D721Med (cell line): ENCODE measurements around the gene AURKB.
"Not testable (repeated sequence)": the region's sequence is repeated elsewhere in the genome, so short reads cannot be mapped to it uniquely, and the experiment has no call there.

Source experiments
- DNase-seq: peaks from one replicate; pipeline ENCODE4 v3.0.0; 2011; ENCODE audit warnings: low spot score; ENCODE audit not compliant: insufficient read length
- FAIRE-seq: peaks from 2 replicates; lab custom pipeline; 2011; peaks lifted over from hg19 to GRCh38; lab: Jason Lieb, UNC
- CTCF ChIP-seq: IDR thresholded peaks from 2 replicates; pipeline ENCODE4 v1.5.1; 2012; ENCODE audit warnings: mild to moderate bottlenecking, control low read depth; ENCODE audit not compliant: insufficient read depth; ENCODE audit errors: missing control alignments

AURKB gene

GRCh38 chr17:8224891-8225812 lies 14.8 kb upstream of the AURKB start:
- TF ChIP-seq CTCF = no peak
- no peak for FAIRE-seq
- DNase-seq = no peak

- peak; percentile 16 for TF ChIP-seq CTCF
- FAIRE-seq (no peak), DNase-seq (no peak)
Observed at GRCh38 chr17:8223356-8224126, 13.2 kb upstream of the AURKB start.

GRCh38 chr17:8222630-8223355 lies 12.4 kb upstream of the AURKB start:
- FAIRE-seq (no peak), DNase-seq (no peak)
- no peak for TF ChIP-seq CTCF

- FAIRE-seq (no peak), DNase-seq (no peak)
- TF ChIP-seq CTCF = no peak
Observed at GRCh38 chr17:8222380-8222629, 11.9 kb upstream of the AURKB start.

GRCh38 chr17:8221663-8222379 lies 11.4 kb upstream of the AURKB start:
- TF ChIP-seq CTCF = no peak
- FAIRE-seq = no peak

GRCh38 chr17:8220783-8221662 lies 10.6 kb upstream of the AURKB start:
- FAIRE-seq = no peak
- DNase-seq = peak; percentile 58

More at GRCh38 chr17:8221663-8222379, 11.4 kb upstream of the AURKB start:
- no peak for DNase-seq

GRCh38 chr17:8214000-8214399 lies 3.6 kb upstream of the AURKB start:
- not testable (repeated sequence) for FAIRE-seq, DNase-seq

More at GRCh38 chr17:8220783-8221662, 10.6 kb upstream of the AURKB start:
- no peak for TF ChIP-seq CTCF
